ENCODE data around the gene FAM184A.

The FAM184A gene

DNA sequence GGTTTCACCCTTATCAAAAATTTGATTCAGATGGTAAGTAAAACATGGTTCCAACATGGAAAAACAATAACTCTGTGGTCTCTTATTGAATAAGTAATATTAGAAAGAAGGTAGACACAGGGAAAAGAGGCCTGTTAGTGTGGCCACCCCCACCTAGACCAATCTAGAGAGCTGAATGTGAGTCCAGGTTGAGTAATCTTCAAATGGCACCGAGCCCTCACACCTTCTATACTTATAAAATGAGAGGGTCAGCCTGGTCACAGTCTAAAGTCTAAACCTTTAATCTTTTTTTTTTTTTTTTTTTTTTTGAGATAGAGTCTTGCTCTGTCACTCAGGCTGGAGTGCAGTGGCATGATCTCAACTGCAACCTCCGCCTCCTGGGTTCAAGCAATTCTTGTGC is 6.9 kb downstream of the FAM184A start:
- no peak overlapping the region for H3K4me3 ChIP-seq (ENCODE audit: low read depth, low read length)
- no peak for DNase-seq (ENCODE audit: low read depth)
- TF ChIP-seq, protein P1, sequence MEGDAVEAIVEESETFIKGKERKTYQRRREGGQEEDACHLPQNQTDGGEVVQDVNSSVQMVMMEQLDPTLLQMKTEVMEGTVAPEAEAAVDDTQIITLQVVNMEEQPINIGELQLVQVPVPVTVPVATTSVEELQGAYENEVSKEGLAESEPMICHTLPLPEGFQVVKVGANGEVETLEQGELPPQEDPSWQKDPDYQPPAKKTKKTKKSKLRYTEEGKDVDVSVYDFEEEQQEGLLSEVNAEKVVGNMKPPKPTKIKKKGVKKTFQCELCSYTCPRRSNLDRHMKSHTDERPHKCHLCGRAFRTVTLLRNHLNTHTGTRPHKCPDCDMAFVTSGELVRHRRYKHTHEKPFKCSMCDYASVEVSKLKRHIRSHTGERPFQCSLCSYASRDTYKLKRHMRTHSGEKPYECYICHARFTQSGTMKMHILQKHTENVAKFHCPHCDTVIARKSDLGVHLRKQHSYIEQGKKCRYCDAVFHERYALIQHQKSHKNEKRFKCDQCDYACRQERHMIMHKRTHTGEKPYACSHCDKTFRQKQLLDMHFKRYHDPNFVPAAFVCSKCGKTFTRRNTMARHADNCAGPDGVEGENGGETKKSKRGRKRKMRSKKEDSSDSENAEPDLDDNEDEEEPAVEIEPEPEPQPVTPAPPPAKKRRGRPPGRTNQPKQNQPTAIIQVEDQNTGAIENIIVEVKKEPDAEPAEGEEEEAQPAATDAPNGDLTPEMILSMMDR (IDR thresholded peaks at IDR 0.05; ENCODE audit: low read depth, low read length, missing control alignments), result no peak

DNA sequence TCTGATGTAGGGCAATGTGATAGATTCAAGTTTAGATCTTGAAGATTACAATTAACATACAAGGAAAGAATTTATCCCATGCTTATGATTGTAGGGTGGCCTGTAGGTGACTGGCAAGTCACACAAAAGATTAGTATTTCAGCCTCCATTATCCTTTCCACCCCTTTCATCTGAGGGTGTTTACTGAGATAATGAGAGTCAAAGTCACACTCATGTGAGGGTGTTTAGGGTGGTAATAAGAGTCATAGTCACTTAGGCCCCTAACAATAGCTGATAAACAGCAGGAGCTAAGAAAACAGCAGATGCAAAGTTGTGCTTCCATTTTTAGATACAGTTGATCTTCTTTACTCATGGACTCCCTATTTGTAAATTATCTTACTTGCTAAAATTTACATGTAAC is 11.4 kb downstream of the FAM184A start:
- H3K4me3 ChIP-seq (ENCODE audit: low read depth, low read length), result no peak overlapping the region
- TF ChIP-seq, protein P1 (IDR thresholded peaks at IDR 0.05; ENCODE audit: low read depth, low read length, missing control alignments), result no peak

DNA sequence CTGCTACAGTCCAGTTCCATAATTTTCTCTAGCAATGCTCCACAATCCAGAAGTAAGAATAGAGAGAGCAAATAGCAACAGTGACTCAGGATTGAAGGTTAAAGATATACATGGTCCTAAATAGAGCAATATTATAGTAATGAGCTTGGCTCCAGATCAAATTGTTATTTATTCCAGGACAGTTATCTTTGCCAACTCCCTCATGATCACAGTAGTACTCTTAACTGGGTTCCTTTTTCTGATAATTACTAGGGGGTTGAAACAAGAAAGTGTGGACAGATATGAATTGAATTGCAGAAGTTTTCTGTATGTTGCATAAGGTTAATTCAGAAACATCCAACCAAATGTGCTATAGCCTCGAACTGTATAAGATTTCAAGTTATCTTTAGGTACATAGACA is 11.9 kb downstream of the FAM184A start:
- no peak overlapping the region for H3K4me3 ChIP-seq (ENCODE audit: low read depth, low read length)
- TF ChIP-seq, protein P1 (IDR thresholded peaks at IDR 0.05; ENCODE audit: low read depth, low read length, missing control alignments), result no peak
- no peak for DNase-seq (ENCODE audit: low read depth)

More for the DNA sequence above, 11.4 kb downstream of the FAM184A start:
- DNase-seq (ENCODE audit: low read depth), result no peak

DNA sequence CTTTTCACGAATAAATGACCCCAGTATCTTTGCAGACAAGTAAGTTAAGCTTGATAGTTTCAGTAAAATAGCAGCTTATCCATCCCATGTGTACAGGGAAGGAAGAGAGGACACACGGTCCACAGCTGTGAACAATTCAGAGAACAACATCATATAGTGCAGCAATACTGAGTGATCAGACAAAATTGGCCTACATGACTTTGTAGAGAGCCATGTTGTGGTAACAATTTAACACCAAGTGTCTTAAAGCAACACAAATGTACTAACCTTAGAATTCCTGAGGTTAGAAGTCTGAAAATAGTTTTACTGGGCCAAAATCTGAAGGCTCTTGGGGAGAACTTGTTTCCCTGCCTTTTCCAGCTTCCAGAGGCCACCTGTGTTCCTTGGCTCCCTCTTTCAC is 12.5 kb downstream of the FAM184A start:
- DNase-seq (ENCODE audit: low read depth), result no peak
- TF ChIP-seq, protein P1 (IDR thresholded peaks at IDR 0.05; ENCODE audit: low read depth, low read length, missing control alignments), result no peak
- H3K4me3 ChIP-seq (ENCODE audit: low read depth, low read length), result no peak overlapping the region

DNA sequence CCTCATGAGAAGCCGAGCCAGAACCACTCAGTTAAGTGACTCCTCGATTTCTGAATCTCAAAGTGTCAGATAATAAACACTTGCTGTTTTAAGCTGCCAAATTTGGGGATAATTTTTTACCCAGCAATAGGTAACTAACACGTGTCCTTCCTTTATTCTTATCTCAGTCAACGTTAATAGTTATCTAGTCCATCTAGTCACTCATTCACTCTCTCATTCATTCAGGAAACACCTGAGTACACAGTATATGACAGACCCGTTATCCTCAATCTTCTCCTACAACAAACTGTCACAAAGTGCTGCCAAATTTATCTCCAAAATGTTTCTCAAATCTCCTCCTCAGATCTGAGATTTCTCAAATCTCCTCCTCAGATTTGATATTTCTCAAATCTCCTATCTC is 13.1 kb downstream of the FAM184A start:
- DNase-seq (ENCODE audit: low read depth), result no peak
- H3K4me3 ChIP-seq (ENCODE audit: low read depth, low read length), result no peak overlapping the region
- TF ChIP-seq, protein P1 (IDR thresholded peaks at IDR 0.05; ENCODE audit: low read depth, low read length, missing control alignments), result no peak

DNA sequence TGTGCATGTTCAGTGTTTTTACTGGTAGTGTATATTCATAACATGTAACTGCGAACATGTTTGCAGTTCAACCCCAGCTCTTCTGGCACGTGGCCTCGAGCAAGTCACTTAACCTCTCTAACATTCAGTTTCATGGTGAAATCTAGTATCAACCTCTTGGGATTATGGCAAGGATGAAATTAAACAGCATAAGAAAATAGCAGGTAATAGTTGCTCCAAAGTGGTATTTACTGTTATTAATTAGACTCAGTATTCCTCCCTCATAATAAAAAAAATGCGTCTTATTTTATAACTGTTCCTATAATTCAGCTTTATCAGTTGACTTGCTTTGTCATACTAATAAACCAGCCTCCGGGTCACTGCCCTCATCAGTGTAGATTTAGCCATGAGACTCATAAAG is 15.0 kb downstream of the FAM184A start:
- H3K4me3 ChIP-seq (ENCODE audit: low read depth, low read length), result no peak overlapping the region
- no peak for DNase-seq (ENCODE audit: low read depth)
- TF ChIP-seq, protein P1 (IDR thresholded peaks at IDR 0.05; ENCODE audit: low read depth, low read length, missing control alignments), result no peak

DNA sequence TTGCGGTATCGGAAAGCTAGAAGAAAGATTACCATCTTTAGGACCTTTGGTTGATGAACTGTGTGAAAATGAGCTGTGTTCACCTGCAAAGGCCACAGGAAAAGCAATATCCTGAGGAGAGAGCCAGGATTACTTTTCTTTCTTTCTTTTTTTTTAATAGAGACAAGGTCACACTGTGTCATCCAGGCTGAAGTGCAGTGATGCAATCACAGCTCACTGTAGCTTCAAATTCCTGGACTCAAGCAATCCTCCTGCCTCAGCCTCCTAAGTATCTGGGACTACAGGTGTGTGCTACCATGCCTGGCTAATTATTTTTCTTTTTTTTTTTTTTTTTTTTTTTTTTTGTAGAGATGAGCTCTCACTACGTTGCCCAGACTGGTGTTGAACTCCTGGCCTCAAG is 17.2 kb downstream of the FAM184A start:
- no peak for DNase-seq (ENCODE audit: low read depth)
- H3K4me3 ChIP-seq (ENCODE audit: low read depth, low read length), result no peak overlapping the region
- TF ChIP-seq, protein P1 (IDR thresholded peaks at IDR 0.05; ENCODE audit: low read depth, low read length, missing control alignments), result no peak
